HCEC 1CT (cell line): ENCODE data around the gene JMJD1C.
A peak's percentile ranks its signal among the peaks of the same experiment; 100 is the strongest.

Source experiments
- DNase-seq: peaks from one replicate; pipeline ENCODE4 v3.0.0-alpha.2; 2017

JMJD1C gene

GRCh38 chr10:63210611-63211196, 255.1 kb downstream of the JMJD1C start:
- DNase-seq, result peak; percentile 19

- peak; percentile 44 for DNase-seq
Observed at GRCh38 chr10:63209705-63210104, 256.1 kb downstream of the JMJD1C start.

GRCh38 chr10:63208986-63209385, 256.8 kb downstream of the JMJD1C start:
- DNase-seq, result peak; percentile 75

DNA sequence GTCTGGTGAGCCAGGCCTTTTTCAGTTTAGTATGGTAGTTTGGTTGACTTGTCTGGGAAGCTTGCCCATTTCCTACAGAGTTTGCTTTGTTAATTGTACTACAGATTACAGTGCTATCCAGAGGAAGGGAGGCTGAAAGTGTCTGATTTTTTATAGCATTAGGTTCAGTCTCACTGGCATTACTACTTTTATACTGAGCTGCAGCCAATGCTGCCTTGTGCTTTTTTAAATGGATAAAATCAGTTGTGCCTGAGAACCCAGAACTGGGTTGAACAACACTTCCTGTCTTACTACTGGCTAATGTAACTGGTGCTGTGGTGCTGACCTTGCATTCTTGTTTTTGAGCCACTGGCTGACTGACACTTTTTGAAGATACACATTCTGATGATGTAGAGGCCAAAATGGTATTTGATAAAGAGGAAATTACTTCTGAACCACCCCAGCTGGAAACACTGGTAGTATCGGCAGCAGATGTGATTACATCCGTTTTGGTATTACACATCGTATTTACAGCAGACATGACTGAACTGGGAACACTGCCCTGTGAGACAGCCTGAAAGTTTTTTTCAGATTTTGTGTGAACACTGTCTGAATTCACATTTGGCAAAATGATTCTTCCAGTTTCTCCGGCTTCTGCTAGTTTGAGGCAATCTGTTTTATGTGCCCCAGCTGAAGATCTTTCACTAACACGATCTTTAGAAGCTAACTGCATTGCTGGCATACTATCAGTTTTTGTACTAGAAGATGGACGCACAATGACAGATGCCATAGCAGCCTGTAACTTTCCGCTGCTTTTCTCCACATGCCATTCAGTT, 258.6 kb downstream of the JMJD1C start:
- DNase-seq, result peak; percentile 91

DNA sequence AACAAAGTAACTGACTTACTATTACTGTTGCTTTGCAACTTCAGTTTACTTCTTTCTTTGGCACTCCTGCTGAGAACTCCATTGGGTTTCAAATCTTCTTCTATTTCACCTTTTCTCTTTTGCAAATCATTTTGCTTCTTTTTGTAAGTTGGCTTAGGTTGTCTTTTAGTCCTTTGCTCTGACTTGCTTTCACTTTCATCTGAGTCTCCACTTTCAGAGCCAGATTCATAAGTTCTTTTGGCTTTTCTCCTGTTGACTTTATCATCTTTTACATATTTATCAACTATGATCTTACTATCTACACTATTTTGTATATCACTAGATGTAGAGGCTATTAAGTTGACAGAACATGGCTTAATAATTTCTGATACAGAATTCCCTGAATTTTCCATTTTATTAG, 259.2 kb downstream of the JMJD1C start:
- DNase-seq, result no peak

GRCh38 chr10:63205421-63205820, 260.4 kb downstream of the JMJD1C start:
- no peak for DNase-seq

DNA sequence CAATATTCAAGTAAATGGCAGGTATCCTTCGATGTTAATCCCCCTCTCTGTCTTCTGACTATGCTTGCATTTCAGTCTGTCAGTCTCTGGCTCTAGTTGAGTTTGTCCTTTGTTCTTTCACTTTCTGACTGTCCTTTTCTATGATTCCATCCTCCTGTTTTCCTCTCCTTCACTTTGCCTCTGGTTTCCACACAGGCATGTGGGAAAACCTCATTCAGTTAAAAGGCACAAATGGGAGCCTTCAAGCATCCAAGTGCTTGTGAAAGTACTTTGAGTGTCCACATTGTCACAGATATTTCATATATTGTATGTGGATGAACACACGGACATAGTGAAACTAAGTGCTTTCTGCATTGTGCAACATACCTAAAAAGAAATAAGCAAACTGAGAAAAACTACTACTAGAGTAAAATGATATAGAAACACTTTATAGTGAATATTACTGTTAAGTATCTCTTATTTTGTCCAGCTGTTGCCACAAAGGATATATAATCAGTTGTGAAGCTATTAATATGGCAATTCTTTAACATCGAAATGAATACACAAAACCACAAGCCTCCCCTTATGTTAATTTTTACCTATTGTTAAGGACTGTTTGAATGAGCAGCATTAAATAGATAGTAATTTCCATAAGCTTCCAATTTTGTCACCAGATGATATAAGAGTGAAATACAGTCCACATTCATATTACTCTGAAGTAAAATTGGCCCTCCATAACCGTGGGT, 260.9 kb downstream of the JMJD1C start:
- no peak for DNase-seq

DNA sequence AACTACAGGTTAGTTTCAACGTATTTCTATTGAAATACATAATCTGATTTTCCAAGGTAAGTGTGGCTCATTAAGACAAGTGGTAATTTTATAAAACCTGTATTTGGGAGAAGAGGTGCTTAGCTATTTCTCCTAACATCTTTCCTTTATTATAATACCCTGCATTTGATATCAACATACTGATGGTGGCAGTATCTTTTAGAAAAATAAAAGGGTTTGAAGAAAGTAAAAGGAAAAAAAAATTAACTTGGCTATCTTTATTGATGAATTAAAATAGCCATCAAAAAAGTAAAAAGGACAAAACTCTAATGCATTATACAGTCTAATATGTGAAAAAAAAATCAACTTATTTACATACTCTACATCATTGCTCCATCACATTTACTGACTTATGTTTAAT, 264.7 kb downstream of the JMJD1C start:
- no peak for DNase-seq

DNA sequence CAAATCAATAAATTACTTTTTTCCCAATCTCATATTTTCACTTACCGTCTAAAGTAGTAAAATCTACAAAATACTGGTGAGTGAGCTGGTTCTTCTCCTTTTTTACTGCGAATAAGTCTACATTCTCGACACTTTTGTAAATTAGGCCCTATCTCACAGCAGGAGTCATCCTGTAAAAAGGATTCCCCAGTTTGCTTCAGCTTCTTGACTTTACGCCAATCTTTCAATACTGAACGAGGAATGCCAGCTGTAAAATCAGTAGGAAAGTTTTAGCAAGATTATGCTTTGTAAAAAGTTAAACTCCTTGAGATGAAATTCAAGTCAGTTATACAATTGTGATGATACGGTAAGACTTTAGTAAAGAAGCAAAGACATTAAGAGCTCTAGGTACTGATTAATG, 265.3 kb downstream of the JMJD1C start:
- no peak for DNase-seq

GRCh38 chr10:63199716-63200115, 266.1 kb downstream of the JMJD1C start:
- DNase-seq, result no peak

DNA sequence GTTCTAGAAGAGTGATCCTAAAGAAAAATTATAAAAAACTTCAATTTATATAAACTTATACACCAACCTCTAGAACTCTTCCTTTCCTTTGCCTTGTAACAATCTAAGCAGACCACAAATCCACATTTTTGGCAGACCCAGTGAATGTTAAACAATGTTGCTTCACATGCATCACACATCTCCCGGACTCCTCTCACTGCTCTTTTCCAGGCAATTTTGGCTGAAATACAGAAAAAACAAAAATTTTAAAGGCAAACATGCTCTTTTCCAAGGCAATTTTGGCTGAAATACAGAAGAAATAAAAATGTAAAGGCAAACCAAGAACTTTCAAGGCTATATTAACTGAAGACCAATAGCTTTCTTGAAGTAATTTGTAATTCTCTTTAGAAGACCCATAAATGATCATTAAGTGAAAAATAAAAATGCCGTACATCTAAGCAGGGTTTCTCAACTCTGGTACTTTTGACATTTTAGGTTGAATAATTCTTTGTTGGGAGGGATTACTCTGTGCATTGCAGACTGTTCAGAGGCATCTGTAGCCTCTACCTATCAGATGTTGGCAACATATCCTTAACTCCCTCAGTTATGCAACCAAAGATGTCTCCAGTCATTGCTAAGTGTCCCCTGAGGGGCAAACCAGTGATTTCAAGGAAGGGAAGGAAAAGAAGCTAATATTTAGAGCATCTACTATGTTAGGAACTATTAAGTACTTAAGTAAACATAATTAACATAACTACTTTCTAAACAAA, 268.3 kb downstream of the JMJD1C start:
- no peak for DNase-seq

GRCh38 chr10:63192826-63193225, 273.0 kb downstream of the JMJD1C start:
- DNase-seq, result no peak

DNA sequence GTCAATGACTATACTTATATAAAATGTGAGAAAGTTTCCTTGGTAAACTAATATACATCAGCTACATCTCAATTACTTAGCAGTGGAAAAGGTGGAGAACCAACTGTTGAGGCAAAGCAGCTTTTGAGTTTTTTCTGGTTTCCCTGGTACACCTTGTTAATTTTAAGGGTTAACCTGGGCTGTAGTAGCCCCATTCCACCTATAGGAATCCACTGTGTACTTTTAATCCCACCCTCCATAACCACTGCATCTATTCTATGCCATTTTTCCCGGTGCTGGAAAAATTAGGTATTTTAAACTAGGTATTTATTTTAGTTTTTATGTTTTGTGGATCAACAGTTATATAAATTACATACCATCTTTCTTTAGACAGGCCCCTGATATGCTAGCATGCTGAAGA, 290.2 kb downstream of the JMJD1C start:
- no peak for DNase-seq

DNA sequence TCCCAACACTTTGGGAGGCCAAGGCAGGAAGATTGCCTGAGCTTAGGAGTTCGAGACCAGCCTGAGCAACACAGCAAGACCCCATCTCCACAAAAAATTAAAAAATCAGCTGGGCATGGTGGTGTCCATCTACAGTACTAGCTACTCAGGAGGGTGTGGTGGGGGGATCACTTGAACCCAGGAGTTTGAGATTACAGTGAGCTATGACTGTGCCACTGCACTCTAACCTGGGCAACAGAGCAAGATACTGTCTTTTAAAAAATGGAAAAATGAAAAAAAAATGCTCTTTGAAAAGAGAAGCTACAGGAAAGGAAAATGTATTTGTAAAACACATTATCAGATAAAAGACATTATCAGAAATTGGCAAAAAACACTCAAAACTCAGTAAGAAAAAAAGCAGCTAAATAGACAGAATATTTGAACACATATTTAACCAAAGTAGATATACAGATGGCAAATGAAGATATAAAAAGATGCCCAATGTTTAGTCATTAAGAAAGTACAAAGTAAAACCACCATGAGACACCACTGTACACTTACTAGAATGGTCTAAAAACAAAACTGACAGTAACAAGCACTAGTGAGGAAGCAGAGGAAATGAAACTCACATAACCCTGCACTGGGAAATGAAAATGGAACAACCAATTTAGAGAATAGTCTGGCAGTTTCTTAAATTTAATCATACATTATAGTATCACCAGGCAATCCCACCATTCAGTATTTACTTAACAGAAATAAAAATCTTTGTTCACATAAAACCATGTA, 292.1 kb downstream of the JMJD1C start:
- no peak for DNase-seq

- no peak for DNase-seq
Observed at GRCh38 chr10:63171926-63172325, 293.9 kb downstream of the JMJD1C start.

DNA sequence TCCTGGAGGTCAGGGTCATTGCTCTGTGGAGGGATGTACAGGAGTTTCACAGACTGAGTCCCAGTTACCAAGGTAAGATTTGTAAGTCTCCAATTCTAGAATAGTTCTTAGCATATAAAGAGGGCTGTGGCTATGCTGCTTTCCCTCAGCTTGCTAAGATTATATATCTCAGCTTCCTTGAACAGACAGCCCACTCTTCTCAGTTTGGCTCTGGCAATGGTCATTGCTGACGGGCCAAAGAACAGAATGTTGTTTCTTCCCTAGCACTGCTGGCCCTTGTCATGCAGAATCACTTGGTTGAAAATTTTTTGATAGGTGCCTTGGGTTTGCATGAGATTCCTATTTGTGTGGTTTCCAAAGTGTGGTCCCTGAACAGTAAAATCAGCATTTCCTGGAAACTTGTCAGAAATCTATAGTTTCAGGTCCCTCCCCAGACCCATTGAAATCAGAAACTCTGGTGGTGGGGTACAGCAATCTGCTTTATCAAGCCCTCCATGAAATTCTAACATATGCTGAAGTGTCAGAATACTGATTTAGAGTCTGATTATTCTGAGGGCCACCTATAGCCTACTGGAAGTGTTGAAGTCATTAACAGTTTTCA, 294.4 kb downstream of the JMJD1C start:
- no peak for DNase-seq

DNA sequence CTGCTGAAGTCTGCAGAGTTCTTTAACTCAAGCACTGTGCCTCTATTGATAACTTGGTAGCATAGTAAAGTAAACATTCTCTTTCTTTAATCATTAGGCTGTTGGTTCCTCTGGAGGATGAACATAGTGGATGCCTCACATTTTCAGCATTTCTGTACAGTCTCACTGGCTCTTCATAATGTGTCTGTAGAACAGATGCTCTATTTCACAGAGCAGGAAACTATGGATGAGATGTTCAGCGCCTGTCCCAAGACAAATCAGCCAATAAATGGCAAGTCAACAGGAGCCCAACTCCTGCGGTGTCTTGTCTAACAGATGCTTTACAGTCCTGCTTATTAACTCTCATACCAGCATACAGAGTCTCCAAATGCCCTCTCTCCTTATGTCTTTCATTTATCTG, 296.2 kb downstream of the JMJD1C start:
- no peak for DNase-seq

DNA sequence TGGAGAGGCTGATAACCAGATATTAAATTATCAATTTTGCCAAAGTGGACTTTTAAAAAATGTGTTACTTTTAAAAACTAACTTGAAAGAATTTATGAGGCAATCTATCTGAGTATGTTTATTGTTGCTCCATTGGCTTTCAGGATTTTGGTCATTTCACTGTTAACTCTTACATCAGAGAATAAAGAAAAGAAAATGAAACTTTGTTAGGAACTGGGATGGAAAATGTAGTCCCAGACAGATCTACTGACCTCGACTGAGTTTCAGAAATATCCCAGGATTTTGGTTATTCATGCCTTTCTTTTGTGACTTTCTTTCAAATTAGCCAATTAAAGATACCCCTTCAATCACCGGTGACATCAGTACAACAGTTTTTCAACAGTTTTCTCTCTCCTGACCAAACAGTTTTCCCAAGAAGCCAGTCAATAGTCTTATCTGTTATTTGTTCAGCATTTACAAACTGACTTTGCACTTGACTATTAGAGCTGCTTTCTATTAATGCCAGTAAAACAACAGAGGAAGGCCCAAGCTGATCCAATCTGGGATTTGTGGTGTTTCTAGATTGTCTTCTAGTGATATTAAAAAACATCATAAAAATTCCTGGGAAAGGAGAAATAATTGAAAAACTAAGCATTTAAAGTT, 296.8 kb downstream of the JMJD1C start:
- DNase-seq, result no peak

DNA sequence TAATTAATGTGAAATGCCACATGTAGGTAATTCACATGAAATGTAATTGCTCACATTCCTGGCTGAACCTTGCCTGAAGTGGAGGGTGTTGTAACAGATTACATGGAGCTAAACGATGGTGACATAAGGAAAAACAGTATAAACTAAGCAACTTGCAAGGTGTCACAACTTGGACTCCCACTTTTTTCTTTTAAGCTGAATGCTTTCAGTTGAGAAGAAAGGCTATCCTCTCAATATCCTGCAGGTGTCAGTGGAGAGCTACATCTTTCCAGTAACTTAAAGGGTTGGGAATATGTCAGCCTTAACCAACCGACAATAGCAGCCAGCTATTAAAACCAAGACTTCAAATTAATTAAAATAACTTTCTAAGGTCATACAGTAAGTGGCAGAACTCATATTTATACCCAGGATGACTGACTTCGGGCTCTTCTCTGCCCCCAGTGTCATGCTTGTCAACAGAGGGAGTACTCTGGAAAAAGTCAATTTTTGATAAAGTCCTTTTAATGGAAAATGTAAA, 299.0 kb downstream of the JMJD1C start:
- peak; percentile 73 for DNase-seq

DNA sequence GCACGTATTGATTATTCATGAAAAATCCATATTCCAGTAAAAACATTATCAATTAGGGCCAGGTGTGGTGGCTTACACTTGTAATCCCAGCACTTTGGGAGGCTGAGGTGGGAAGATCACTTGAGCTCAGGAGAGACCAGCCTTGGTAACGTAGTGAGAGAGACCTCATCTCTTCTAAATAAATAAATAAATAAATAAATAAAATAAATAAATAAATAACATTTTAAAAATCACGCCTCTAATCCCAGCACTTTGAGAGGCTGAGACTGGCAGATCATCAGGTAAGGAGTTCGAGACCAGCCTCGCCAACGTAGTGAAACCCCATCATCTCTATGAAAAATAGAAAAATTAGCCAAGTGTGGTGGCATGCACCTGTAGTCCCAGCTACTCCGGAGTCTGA, 300.5 kb downstream of the JMJD1C start:
- no peak for DNase-seq

DNA sequence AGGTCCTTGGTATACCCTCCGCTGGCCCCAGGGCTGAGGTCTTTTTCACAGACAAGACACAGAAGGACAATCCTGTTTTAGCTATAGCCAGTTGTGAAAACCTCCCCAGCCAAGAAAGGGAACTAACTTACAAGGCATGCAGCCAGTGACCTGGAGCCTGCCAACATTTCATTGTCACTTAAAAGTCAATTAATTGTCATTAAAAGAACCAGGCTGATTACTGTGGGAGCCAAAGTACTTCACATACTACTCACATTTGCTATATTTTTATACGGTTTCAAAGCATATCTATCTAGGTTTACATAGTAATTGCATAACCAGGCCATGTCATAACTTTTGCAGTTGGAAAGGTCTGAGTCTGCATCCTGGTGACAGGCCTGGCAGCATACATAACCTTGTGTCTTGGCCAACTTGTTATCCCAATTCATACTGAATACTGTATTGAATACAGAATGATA, 301.6 kb downstream of the JMJD1C start:
- DNase-seq, result no peak
